Measurements from ENCODE around the gene MEF2A.

MEF2A gene

DNA sequence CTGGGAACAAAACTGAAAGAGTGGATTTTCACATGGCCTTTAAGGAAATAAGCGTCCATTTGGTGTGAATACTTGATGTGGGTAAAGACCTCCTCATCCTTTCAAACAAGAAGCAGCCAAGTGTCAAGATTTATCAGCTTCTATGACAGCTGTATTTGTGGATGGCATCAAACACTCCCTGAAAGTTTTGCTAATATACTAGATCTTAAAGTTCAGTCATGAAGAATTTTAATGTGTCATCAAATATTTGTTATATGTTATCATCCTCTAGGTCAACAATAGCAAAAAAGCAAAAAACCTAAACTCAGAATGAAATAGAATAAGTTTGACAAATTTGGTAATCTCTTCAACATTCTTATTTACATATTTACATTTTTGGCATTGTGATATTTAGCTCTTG lies 196.5 kb downstream of the MEF2A start:
- CTCF ChIA-PET = interaction anchor here (1.0 to 1.5 kb wide), 2 partner anchors 9 to 489 kb away, joined by 3 to 4 read pairs; no protein-coding TSS in a partner anchor
- no peak for DNase-seq (ENCODE audit: extremely low spot score)
- POLR2A ChIA-PET = interaction anchor here (0.9 kb wide), 1 partner anchor 8 kb away, joined by 3 read pairs; no protein-coding TSS in a partner anchor
- TF ChIP-seq, protein P1, sequence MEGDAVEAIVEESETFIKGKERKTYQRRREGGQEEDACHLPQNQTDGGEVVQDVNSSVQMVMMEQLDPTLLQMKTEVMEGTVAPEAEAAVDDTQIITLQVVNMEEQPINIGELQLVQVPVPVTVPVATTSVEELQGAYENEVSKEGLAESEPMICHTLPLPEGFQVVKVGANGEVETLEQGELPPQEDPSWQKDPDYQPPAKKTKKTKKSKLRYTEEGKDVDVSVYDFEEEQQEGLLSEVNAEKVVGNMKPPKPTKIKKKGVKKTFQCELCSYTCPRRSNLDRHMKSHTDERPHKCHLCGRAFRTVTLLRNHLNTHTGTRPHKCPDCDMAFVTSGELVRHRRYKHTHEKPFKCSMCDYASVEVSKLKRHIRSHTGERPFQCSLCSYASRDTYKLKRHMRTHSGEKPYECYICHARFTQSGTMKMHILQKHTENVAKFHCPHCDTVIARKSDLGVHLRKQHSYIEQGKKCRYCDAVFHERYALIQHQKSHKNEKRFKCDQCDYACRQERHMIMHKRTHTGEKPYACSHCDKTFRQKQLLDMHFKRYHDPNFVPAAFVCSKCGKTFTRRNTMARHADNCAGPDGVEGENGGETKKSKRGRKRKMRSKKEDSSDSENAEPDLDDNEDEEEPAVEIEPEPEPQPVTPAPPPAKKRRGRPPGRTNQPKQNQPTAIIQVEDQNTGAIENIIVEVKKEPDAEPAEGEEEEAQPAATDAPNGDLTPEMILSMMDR (IDR thresholded peaks at IDR 0.05; ENCODE audit: control extremely low read depth, extremely low read depth, low read depth, missing control alignments) = no peak

DNA sequence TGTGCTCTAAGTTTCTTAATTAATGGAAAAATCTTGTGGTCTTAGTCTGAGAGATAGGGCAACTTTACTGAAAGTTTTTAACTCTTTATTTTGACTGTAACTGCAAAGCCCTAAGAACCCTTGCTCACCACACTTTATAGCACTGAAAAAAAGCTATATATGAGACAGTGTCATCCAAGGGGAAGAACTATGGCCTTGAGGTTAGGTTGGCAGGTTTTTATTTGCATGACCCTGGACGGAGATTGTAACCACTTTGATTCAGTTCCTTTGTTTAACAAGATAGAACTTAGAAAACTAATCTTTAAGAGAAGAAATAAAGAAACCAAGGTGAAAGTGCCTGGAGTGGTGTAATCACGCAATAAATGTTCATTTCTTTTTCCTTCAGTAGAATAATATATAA lies 198.0 kb downstream of the MEF2A start:
- TF ChIP-seq, protein P1 (IDR thresholded peaks at IDR 0.05; ENCODE audit: control extremely low read depth, extremely low read depth, low read depth, missing control alignments) = no peak
- CTCF ChIA-PET = no interaction called here
- no peak for DNase-seq (ENCODE audit: extremely low spot score)
- POLR2A ChIA-PET = no interaction called here

DNA sequence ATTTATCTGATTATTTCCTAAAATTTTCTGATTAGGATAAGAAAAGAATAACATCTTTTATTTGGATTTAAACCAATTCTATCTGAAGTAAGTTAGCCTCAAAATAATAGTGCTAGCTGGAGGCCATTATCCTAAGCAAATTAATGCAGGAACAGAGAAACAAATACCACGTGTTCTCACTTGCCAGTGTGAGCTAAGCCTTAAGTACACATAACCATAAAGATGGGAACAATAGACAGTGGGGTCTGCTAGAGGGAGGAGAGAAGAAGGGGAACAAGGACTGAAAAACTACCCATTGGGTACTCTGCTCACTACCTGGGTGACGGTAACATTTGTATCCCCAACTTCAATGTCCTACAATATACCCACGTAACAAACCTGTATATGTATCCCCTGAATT lies 198.7 kb downstream of the MEF2A start:
- CTCF ChIA-PET = no interaction called here
- POLR2A ChIA-PET = no interaction called here
- TF ChIP-seq, protein P1 (IDR thresholded peaks at IDR 0.05; ENCODE audit: control extremely low read depth, extremely low read depth, low read depth, missing control alignments) = no peak
- no peak for DNase-seq (ENCODE audit: extremely low spot score)
